Measurements from ENCODE around the gene PDZRN3. TPM values are rescaled to one million over a fixed set of nuclear protein-coding genes. Genes with fewer than 3 reads are reported as not detected.

The PDZRN3 gene
- total RNA-seq, 1 donor from 2014 or later, result 21.9 TPM

DNA sequence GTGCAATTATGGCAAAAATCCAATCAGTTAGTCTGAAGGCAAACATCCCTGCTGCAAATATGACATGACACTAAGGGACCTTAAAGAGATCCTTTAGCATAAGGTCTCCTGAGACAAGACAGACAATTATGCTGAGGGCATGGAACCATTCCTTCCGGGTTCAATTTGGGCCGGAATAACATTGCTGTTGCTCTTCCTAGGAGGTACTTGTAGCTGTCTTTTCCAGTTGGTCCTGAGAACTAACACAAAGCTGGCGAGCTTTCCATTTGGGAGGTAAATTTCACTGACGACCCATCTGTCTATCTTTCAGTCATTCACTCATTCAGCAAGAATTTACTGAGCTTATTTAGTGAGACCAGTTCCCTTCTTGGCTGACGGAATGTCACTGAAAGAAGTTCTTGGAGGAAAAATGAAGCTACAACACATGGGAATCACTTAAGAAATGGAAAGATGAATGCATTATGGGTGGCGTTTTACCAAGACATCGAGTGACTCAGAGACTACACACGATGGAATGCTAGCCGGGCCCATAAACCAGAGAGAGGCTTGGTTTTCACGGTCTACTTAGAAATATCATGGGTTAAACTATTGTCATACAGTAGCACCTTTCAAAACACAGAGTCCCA is 215.5 kb downstream of the PDZRN3 start:
- H3K27me3 Mint-ChIP-seq (ENCODE audit: unreplicated experiment), result no peaks in the 10 kb centered on the region
- TF ChIP-seq, protein P1, sequence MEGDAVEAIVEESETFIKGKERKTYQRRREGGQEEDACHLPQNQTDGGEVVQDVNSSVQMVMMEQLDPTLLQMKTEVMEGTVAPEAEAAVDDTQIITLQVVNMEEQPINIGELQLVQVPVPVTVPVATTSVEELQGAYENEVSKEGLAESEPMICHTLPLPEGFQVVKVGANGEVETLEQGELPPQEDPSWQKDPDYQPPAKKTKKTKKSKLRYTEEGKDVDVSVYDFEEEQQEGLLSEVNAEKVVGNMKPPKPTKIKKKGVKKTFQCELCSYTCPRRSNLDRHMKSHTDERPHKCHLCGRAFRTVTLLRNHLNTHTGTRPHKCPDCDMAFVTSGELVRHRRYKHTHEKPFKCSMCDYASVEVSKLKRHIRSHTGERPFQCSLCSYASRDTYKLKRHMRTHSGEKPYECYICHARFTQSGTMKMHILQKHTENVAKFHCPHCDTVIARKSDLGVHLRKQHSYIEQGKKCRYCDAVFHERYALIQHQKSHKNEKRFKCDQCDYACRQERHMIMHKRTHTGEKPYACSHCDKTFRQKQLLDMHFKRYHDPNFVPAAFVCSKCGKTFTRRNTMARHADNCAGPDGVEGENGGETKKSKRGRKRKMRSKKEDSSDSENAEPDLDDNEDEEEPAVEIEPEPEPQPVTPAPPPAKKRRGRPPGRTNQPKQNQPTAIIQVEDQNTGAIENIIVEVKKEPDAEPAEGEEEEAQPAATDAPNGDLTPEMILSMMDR (IDR thresholded peaks at IDR 0.05; ENCODE audit: partially characterized antibody, unreplicated experiment), result no peak
- H3K9me3 Mint-ChIP-seq (ENCODE audit: unreplicated experiment), result no peaks in the 10 kb centered on the region
- H3K4me3 Mint-ChIP-seq (ENCODE audit: unreplicated experiment), result no peak overlapping the region
- DNase-seq, result no peak
- H3K4me1 Mint-ChIP-seq (ENCODE audit: low read depth, unreplicated experiment), result peaks cover 12% of the 10 kb centered on the region
- H3K36me3 Mint-ChIP-seq (ENCODE audit: unreplicated experiment), result no peaks in the 10 kb centered on the region
- H3K27ac Mint-ChIP-seq (ENCODE audit: unreplicated experiment), result no peak overlapping the region

DNA sequence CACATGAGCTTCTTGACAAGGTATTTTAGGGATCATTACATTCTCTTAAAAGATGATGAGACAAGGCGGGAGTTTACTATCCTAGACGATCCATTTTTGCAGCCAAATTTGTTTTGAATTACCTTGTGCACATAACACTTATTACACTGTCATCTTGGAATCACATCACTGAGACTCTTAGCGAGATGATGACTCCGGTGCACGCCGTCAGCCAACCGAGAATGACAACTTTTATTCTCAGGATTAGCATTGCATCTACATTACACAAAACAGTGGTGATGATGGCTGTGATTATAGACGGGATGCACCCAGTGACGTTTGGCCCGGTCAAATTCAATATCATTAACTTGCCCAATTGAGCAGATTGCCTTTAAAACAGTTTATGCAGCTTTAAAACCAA is 216.1 kb downstream of the PDZRN3 start:
- no peak for DNase-seq
- Mint-ChIP-seq H3K9me3 (ENCODE audit: unreplicated experiment) (no peaks in the 10 kb centered on the region), H3K27me3 (ENCODE audit: unreplicated experiment) (no peaks in the 10 kb centered on the region), H3K4me1 (ENCODE audit: low read depth, unreplicated experiment) (peaks cover 12% of the 10 kb centered on the region), H3K27ac (ENCODE audit: unreplicated experiment) (peak overlapping the region; percentile 35), H3K36me3 (ENCODE audit: unreplicated experiment) (no peaks in the 10 kb centered on the region), H3K4me3 (ENCODE audit: unreplicated experiment) (no peak overlapping the region)
- TF ChIP-seq, protein P1 (IDR thresholded peaks at IDR 0.05; ENCODE audit: partially characterized antibody, unreplicated experiment), result no peak

DNA sequence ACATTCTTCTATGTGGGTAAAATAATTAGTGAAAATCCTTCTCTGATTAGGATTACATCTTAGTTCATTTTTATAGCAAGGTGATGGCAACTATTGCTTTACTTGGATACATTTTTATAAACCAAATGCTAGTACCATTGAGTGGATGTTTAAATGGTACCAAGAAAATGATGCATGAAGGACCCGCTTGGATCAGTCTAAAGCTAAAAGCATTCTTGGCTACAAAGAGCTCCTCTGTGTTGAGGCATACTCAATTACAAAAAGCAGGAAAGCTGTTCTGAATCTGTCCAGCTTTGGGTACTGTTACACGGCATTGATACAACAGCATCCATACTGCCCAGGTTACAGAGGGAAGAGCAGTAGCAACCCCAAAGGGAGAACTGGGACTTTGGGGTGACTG is 217.2 kb downstream of the PDZRN3 start:
- DNase-seq, result no peak
- TF ChIP-seq, protein P1 (IDR thresholded peaks at IDR 0.05; ENCODE audit: partially characterized antibody, unreplicated experiment), result no peak
- peaks cover 3% of the 10 kb centered on the region for H3K9me3 Mint-ChIP-seq (ENCODE audit: unreplicated experiment)
- H3K4me1 Mint-ChIP-seq (ENCODE audit: low read depth, unreplicated experiment), result peaks cover 14% of the 10 kb centered on the region
- no peak overlapping the region for H3K27ac Mint-ChIP-seq (ENCODE audit: unreplicated experiment)
- H3K4me3 Mint-ChIP-seq (ENCODE audit: unreplicated experiment), result no peak overlapping the region
- no peaks in the 10 kb centered on the region for H3K27me3 Mint-ChIP-seq (ENCODE audit: unreplicated experiment)
- H3K36me3 Mint-ChIP-seq (ENCODE audit: unreplicated experiment), result peaks cover 4% of the 10 kb centered on the region

DNA sequence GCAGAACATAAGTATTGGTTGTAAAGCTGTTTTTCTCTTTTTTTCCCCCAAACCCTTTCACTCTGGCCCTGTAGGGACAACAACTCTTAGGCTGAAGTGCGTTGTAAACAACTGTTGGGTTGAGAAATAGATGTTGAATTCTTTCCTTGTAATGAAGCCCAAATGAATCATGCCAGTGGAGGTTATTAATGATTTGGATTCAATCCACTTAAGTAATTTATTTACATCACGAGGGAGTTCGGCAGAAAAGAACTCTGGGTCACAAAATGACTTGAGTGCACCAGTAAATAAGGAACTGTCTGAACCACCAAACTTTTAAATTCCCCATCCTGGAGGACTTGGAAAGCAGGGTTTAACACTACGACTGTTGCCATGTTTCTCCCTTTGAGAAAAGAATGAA is 218.9 kb downstream of the PDZRN3 start:
- Mint-ChIP-seq H3K36me3 (ENCODE audit: unreplicated experiment) (peaks cover 4% of the 10 kb centered on the region), H3K27me3 (ENCODE audit: unreplicated experiment) (no peaks in the 10 kb centered on the region), H3K4me3 (ENCODE audit: unreplicated experiment) (no peak overlapping the region), H3K27ac (ENCODE audit: unreplicated experiment) (no peak overlapping the region), H3K4me1 (ENCODE audit: low read depth, unreplicated experiment) (peaks cover 21% of the 10 kb centered on the region), H3K9me3 (ENCODE audit: unreplicated experiment) (peaks cover 8% of the 10 kb centered on the region)
- DNase-seq, result no peak
- TF ChIP-seq, protein P1 (IDR thresholded peaks at IDR 0.05; ENCODE audit: partially characterized antibody, unreplicated experiment), result no peak

DNA sequence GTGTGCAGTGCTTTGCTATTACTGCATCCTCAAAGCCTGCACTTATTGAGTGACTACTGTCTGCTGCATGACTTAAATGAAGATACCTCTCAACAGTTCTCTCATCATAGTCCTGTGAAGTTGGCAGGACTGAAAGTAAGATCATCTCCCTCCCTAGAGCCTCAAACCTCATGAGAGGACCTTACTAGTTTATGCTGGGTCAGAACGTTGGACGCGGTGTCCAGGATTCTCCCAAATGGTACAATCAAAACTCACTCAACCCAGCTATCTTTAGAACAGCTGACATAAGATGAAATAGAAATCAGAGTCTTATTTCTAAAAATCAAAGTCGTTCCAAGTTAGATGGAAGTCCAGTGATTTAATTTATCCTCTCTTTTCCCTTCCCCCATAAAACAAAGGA is 219.7 kb downstream of the PDZRN3 start:
- H3K27ac Mint-ChIP-seq (ENCODE audit: unreplicated experiment), result no peak overlapping the region
- TF ChIP-seq, protein P1 (IDR thresholded peaks at IDR 0.05; ENCODE audit: partially characterized antibody, unreplicated experiment), result no peak
- H3K36me3 Mint-ChIP-seq (ENCODE audit: unreplicated experiment), result peaks cover 4% of the 10 kb centered on the region
- no peak for DNase-seq
- no peak overlapping the region for H3K4me3 Mint-ChIP-seq (ENCODE audit: unreplicated experiment)
- H3K4me1 Mint-ChIP-seq (ENCODE audit: low read depth, unreplicated experiment), result peaks cover 21% of the 10 kb centered on the region
- H3K9me3 Mint-ChIP-seq (ENCODE audit: unreplicated experiment), result peaks cover 8% of the 10 kb centered on the region
- no peaks in the 10 kb centered on the region for H3K27me3 Mint-ChIP-seq (ENCODE audit: unreplicated experiment)

All from glutamatergic neuron (in vitro differentiated cells).